CD4-positive, alpha-beta T cell treated with Interleukin-15 for 1 hour (primary cell): ENCODE results near the gene PAPOLG.
A peak's percentile ranks its signal among the peaks of the same experiment; 100 is the strongest.
"Not testable (repeated sequence)": the region's sequence is repeated elsewhere in the genome, so short reads cannot be mapped to it uniquely, and the experiment has no call there.

Experiments
- DNase-seq: peaks from one replicate; pipeline ENCODE4 v3.0.0-alpha.2; 2020

The PAPOLG gene

GRCh38 chr2:60778352-60778751 is 22.3 kb downstream of the PAPOLG start:
- no peak for DNase-seq

DNA sequence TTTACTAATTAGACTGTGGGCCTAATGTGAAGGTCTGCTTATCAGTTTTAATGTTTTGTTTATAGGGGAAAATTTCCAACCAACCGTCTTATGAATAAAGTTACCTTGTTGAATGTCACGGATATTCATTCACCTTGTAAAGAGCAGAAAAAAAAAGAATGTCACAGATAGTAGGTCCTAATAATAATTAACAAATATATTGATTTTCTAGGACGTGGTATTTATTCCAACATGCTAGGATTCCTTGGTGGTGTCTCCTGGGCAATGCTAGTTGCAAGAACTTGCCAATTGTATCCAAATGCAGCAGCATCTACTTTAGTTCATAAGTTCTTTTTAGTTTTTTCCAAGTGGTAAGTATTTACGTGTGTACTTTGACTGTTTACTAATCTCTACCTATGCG is 23.4 kb downstream of the PAPOLG start:
- no peak for DNase-seq

GRCh38 chr2:60780721-60781120 is 24.7 kb downstream of the PAPOLG start:
- DNase-seq = no peak

DNA sequence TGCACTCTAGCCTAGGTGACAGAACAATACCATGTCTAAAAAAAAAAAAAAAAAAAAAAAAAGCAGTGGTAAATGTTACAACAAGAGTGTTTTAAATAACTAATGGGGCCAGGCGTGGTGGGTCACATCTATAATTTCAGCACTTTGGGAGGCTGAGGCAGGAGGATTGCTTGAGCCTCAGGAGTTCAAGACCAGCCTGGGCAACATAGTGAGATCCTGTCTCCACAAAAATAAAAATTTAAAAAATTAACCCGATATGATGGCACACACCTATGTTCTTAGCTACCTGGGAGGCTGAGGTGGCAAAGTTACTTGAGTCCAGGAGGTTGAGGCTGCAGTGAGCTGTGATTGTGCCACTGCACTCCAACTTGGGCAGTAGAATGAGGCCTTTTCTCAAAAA is 37.1 kb downstream of the PAPOLG start:
- DNase-seq = no peak

DNA sequence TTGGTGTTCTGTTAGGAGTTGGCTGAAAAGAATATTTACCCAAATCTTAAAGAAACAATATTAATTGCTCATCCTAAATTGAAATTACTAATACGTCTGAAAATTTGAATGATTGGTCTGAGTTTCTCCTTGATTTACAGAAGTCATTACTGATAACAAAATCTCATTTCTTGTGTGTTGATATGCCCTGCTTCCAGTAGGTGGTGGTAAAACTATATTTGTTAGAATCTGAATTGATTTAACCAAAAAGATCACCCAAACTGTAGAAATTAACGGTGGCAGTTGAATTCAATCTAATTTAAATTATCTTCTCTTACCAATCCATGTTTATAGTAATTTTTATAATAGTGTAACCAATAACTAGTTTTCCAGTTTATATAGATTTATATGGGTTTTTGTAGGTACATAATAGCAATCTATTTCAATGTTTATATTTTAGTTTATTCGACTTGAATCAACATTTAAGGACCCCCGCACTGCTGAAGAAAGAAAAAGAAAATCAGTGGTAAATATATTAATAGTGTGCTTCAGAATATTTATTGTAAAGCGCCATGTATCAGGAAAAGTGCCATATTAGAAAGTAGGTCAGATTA is 38.3 kb downstream of the PAPOLG start:
- DNase-seq = no peak

DNA sequence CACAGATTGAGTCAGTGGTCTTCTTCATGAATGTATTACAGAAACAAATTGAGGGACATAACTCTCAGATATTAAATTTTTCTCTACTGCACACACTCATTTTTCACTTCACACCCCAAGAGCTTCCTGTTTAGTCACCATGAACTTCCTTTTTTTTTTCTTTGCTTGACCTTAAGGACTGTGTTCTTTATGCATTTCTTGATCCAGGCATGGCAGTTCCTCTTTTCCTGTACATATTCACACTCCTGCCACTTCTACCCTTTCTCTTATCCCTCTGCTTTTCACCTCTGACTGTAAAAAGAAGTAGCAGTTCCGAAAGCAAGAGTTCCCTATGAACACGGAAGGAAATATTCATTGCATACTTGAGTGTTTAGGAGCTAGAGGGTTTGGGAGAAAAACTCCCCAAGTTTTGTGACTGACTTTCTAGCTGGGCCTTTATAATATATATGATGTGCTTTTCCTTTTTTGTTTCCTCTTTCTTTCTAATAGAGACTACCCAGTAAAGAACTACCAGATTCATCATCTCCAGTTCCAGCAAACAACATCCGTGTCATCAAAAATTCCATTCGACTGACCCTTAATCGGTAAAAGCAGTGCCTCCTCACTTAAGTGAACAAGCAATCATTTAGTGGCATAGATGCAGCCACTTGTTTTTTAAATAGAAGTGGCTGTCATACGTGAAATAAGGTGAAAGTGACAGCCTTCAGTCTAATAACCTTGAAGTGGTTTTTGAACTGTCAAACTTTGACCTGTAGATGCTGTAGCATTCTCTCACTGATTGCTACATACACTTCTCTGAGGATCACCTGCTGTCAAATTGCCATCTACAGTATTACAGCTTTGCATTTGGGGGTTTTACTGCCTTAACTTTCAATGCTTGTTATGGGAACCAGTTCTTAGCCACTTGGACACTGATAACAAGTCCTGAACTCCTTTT is 40.8 kb downstream of the PAPOLG start:
- DNase-seq = no peak

GRCh38 chr2:60804473-60804872 is 48.4 kb downstream of the PAPOLG start:
- no peak for DNase-seq

DNA sequence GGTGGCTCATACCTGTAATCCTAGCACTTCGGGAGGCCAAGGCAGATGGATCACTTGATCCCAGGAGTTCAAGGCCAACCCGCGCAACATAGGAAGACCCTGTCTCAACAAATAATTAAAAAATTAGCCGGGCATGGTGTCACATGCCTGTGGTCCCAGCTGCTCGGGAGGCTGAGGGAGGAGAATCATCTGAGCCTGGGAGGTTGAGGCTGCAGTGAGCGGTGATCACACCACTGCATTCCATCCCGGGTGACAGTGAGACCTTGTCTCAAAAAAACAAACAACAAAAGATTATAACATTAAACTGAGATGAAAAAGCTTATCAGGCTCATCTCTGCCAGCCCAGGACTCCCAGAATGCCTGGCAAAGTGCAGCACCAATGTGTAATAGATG is 50.5 kb downstream of the PAPOLG start:
- no peak for DNase-seq

DNA sequence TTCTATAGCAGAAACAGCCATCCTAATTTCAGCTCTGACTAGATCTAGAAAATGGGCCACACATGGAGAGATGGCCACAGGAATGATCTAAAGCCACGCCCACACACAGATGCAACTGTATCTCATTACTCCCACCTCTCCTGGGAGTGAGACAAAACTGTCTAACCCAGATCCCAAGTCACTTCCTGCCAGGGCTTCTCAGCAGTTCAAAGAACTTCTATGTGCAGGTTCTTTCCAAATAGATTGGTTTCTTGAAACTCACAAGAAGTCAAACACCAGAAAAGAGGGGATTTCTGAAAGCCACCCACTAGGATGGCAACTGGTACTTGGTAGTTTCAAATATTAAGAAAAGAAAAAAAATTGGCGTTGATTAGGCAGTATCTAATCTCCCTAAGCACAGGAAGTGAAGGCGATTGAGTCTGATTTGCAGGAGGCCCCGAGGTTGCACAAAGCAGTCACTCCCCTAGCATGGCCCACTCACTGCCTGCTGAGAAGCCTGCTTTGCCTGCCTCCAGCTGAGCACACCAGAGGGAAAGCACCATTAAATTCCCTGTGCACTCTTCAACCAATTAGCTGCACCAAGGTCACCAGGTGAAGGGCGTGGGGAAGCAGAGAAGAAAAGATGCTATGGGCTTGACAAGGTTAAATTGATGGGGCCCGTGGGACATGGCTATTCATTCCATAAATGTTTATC is 51.1 kb downstream of the PAPOLG start:
- DNase-seq = peak; percentile 33

GRCh38 chr2:60808330-60808801 is 52.3 kb downstream of the PAPOLG start:
- DNase-seq = no peak

DNA sequence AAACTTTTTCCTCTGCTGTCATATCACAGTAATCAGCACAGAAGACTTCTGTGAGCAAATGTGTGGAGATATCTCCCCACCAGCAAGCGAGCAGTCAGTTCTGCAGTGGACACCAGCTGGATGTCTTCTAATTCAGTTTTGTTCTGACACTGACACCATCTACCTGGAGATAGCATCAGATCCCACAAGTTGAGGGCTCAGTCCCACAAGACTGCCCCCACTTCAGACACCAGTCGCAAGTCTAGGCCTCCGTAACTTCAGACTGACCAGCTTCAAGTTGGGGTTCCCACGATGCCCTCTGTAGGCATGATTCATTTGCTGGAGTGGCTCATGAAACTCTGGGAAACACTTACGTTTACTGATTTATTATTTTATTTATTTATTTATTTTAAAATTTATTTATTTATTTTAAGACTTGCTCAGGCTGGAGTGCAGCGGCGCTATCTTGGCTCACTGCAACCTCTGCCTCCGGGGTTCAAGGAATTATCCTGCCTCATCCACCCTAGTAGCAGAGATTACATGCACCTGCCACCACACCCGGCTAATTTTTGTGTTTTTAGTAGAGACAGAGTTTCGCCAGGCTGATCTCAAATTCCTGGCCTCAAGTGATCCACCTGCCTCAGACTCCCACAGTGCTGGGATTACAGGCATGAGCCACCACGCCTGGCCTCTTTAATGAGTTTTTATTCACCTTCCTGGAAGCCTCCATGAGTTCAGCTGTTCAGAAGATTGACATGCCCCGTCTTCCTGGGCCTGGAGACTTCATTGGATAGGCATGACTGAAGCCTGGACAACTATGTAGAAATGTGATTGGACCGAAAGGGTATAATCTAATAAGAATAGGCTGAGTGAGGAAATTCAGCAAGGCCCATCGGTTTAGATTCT is 55.7 kb downstream of the PAPOLG start:
- no peak for DNase-seq

GRCh38 chr2:60817191-60817590 is 61.1 kb downstream of the PAPOLG start:
- DNase-seq = not testable (repeated sequence)

DNA sequence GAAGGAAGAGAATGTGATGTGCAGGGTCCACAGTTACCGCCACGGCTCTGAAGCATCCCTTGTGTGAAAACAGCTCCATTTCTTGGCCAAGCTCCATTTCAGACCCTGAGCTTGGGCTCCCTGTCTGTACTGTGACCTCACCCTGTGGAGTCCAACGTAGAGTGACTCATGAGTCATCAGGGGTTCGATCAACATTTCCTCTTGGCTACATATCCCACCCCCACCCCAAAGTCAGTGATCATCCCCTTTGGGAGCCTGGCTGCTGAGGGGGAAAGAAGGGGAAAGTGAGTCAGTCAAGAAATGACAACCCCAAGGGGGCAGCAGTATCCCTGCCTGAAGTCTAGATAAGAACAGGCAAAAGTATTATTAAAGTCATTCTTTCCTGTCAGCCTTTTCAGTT is 62.2 kb downstream of the PAPOLG start:
- DNase-seq = peak; percentile 38

DNA sequence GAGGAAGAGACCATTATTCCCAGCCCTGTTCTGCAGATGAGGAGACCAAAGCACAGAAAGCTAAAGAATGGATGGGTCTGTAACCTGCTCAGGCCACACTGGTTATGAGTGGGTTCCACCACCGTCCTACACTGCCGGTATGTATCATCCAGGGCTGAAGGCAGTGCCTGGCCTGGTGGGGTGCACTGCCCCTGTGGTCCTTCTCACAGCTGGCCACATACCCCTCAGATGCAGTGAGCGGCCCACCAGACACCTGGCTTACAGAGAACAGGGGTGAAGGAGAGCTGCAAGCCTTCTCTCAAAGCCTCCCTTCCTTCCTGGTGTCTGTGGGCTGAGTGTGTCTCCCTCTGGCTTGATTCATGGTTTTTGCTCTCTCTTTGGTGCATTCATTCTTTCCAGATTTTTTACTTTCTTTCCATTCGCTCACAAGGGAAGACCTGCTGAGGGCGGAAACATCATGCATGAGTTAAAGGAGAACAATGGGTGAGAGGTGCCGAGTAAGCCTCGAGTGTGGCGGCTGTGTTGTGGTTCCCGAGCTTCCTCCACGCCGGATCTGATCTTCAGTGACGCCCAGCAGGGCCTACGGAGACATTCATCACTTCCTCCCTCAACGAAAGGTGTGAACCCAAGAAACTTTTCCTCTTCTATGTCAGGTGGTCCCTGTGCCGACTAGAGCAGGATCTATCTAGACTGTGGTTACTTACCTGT is 63.2 kb downstream of the PAPOLG start:
- peak; percentile 88 for DNase-seq

DNA sequence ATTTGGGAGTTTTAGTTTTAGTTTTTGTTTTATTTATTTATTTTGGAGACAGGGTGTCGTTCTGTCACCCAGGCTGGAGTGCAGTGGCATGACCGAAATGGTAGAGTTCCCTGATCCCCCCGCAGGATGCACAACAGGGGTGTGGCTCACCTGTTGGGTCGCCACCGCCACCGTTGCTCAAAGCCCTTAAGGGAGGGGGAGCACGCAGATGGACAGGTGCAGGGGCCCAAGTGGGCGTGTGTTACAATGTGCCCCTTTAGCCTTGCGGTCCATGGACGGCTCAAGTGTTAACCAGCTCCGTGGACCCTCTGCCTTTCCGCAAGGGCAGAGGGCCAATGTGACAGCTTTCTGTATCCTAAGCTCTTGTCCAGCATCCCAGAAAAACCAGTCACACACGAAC is 63.9 kb downstream of the PAPOLG start:
- no peak for DNase-seq

DNA sequence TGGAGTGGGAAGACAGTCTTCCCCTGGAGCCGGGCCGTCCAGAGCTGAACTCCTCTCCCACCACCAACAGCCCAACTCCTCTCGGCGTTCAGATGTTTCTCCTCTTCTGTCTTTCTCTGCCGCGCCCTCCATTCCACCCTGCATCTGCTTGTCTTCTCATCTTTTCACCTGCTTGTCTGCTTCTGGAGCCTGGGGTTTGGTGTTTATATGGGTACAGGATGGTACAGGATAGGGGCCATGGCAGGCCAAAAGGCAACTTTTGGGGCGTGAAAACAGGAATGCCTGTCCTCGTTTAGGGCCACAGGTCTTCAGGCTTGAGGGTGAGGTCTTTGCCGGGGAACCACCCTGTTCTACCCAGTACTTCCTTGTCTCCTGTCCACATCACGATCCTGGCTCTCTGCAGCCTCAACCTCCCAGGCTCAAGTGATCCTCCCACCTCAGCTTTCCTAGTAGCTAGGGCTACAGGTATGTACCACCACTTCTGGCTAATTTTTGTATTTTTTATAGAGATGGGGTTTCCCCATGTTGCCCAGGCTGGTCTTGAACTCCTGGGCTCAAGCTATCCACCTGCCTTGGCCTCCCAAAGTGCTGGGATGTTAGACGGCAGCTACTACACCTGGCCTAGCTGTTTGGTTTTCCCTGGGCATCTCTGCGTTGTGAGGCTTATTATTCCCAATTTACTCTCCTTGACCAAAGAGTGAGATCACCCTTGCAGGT is 64.5 kb downstream of the PAPOLG start:
- no peak for DNase-seq

DNA sequence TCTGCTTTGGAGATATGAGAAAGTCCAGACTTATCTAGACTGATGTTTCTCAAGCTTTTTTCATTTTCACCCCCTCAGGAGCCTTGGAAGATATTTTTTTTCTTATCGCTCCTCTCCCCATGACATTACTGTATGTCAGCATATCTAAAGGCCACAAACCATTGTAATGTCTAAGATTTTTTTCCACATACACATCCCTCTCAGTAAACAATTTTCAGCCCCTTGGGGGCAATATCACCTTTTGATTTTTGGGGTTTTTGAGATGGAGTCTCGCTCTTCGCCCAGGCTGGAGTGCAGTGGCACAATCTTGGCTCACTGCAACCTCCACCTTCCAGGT is 65.0 kb downstream of the PAPOLG start:
- no peak for DNase-seq

DNA sequence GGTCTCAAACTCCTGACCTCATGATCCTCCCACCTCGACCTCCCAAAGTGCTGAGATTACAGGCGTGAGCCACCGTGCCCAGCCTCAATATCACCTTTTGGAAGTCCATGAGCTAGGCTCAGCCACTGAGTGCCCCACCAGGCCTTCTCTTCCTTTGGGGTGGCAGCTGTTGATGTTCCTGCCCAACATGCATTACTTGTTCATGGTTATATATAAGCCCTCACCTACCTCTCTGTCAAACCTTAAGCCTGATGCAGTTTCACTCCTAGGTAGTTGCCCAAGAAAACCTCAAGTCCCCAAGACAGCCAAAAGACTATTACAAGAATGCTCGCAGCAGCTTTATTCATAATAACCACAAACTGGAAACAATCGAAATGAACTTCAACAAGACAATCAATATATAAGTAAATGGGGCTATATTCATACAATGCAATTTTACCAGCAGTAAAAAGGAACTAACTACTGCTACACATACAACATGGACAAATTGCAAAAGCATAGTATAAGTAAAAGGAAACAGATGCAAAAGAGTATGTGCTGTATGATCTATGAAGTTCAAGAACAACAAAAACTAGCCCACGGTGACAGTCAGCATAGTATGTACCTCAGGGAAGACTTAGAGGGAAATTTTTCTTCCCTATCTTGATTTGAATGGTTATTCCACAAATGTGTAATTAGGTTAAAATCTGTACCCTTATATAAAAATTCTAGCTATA is 65.7 kb downstream of the PAPOLG start:
- no peak for DNase-seq

- no peak for DNase-seq
Observed at GRCh38 chr2:60822987-60823386, 66.9 kb downstream of the PAPOLG start.

GRCh38 chr2:60823694-60824305 is 67.7 kb downstream of the PAPOLG start:
- DNase-seq = no peak
